Mesenteric fat pad (tissue), 1 donor: Measurements from ENCODE around the gene NOB1. TPM values are rescaled to one million over a fixed set of nuclear protein-coding genes. Genes with fewer than 3 reads are reported as not detected.

ENCODE experiments used
- total RNA-seq: library from RNA; stranded (reverse); fragmentation: NEBNext Ultra II Directional; extraction: Animal tissue kit (Norgen Biotek cat#: 25700); gene quantifications from one replicate; pipeline ENCODE4 v1.2.1, GENCODE V29; 2021
- donor health status: DM: yes; HTN: yes; CAD: no.

Gene NOB1
- total RNA-seq, 1 donor from 2014 or later, result 41.8 TPM

Other genes starting within 250 kb of the NOB1 start
- gene NFAT5, start 189.0 kb downstream of the NOB1 start, total RNA-seq, result 48.3 TPM
- gene NQO1, start 28.4 kb downstream of the NOB1 start, total RNA-seq, result 270 TPM
- gene WWP2, start 7.4 kb upstream of the NOB1 start, total RNA-seq, result 43.0 TPM
- 0.61 TPM for gene CLEC18A, start 196.4 kb upstream of the NOB1 start, total RNA-seq